Spleen (tissue), 11 donors: Measurements from ENCODE around the gene SCAANT1. TPM values are rescaled to one million over a fixed set of nuclear protein-coding genes. Genes with fewer than 3 reads are reported as not detected.
A peak's percentile ranks its signal among the peaks of the same experiment; 100 is the strongest.

Source experiments
- DNase-seq: peaks from one replicate; pipeline ENCODE4 v3.0.0-alpha.2; 2020
- H3K27ac ChIP-seq, 8 donors: fragments of 200-600 bp; sonication (generic) in 7 of 8; 1 replicate in 4 of 8; 2 replicates in 4 of 8; pipeline versions ENCODE4 v1.5.0 to v1.8.0; 2016 to 2021; ENCODE audit warnings: inconsistent platforms in 4 of 8, mild to moderate bottlenecking in 4 of 8, moderate library complexity in 1 of 8
- H3K27me3 ChIP-seq, 7 donors: fragments of 200-600 bp; sonication (generic) in 6 of 7; replicated peaks in 1 of 7; 1 replicate in 4 of 7; 2 replicates in 3 of 7; pipeline versions ENCODE4 v1.5.0 to v1.8.0; 2016 to 2021; ENCODE audit warnings: inconsistent platforms in 3 of 7, mild to moderate bottlenecking in 1 of 7
- H3K36me3 ChIP-seq, 6 donors: fragments of 200-600 bp; sonication (generic) in 5 of 6; 1 replicate in 4 of 6; 2 replicates in 2 of 6; pipeline versions ENCODE4 v1.5.0 to v1.8.0; 2016 to 2021; ENCODE audit warnings: inconsistent platforms in 2 of 6
- H3K4me1 ChIP-seq, 6 donors: fragments of 200-600 bp; sonication (generic) in 5 of 6; 1 replicate in 3 of 6; 2 replicates in 3 of 6; pipeline versions ENCODE4 v1.5.0 to v1.8.0; 2016 to 2021; ENCODE audit warnings: inconsistent platforms in 3 of 6
- H3K4me3 ChIP-seq, 8 donors: fragments of 200-600 bp; sonication (generic) in 7 of 8; 1 replicate in 4 of 8; 2 replicates in 4 of 8; pipeline versions ENCODE4 v1.5.0 to v1.8.0; 2016 to 2021; ENCODE audit warnings: inconsistent platforms in 4 of 8, mild to moderate bottlenecking in 4 of 8, moderate library complexity in 2 of 8
- H3K9me3 ChIP-seq, 8 donors: fragments of 200-600 bp; sonication (generic) in 7 of 8; 1 replicate in 4 of 8; 2 replicates in 4 of 8; pipeline versions ENCODE4 v1.5.0 to v1.8.0; 2016 to 2021; ENCODE audit warnings: inconsistent platforms in 4 of 8
- POLR2A ChIP-seq, 3 donors: fragments of 450-650 bp; IDR thresholded peaks; one replicate each; pipeline ENCODE4 v1.5.1; 2017; ENCODE audit warnings: antibody characterized with exemption in 3 of 3, mild to moderate bottlenecking in 1 of 3
- POLR2AphosphoS5 ChIP-seq, 3 donors: sonication (generic); formaldehyde crosslinking; IDR thresholded peaks; one replicate each; pipeline ENCODE4 v1.5.1; 2017; ENCODE audit warnings: antibody characterized with exemption in 3 of 3
- WGBS, 5 donors: extraction: QIAGEN DNeasy Blood & Tissue Kit in 3 of 5; methylation state at CpG; one replicate each; pipeline versions ENCODE4 v1.1.5 to v1.1.7; 2013 to 2018; 5-methylcytosine and 5-hydroxymethylcytosine counted together
- intact Hi-C: fragments of 100-400 bp; cut with DNase I; formaldehyde crosslinking; loops from one replicate; pipeline ENCODE4 v1.15.0; 2023; ENCODE audit warnings: low total_unique reads
- polyA plus RNA-seq, 3 donors: library from polyadenylated mRNA; stranded (reverse); fragments of 200-250 nt; gene quantifications; one replicate each; pipeline ENCODE4 v1.2.1, GENCODE V29; 2013
- small RNA-seq, 4 donors: library from RNA; depleted of rRNA; stranded (forward); fragments of <200 nt; gene quantifications; one replicate each; pipeline ENCODE3, GENCODE V24; 2016
- total RNA-seq, 7 donors: library from RNA; depleted of rRNA in 3 of 7; stranded (reverse); fragments of >200 nt in 3 of 7; fragmentation: NEBNext Ultra II Directional in 4 of 7; extraction: Animal tissue kit (Norgen Biotek cat#: 25700) in 4 of 7; gene quantifications; one replicate each; pipeline versions ENCODE4 v1.1.0 to v1.2.1, GENCODE V29; 2016 to 2021
- TF ChIP-seq, protein P1 (sequence below), 11 experiments: fragments of 200-600 bp in 7 of 11; fragments of 450-650 bp in 4 of 11; sonication (generic) in 4 of 11; IDR thresholded peaks in 8 of 11; conservative IDR thresholded peaks in 3 of 11; 1 replicate in 7 of 11; 2 replicates in 4 of 11; pipeline versions ENCODE4 v1.4.0 to v1.8.0; 2016 to 2021; ENCODE audit warnings: antibody characterized with exemption in 11 of 11, inconsistent platforms in 4 of 11, mild to moderate bottlenecking in 1 of 11
- donor health status: healthy with polysubstance abuse.
- donor health status: DM: no; HTN: no; CAD: no; lungs with moderate emphysema.
- donor health status: DM: no; HTN: no; CAD: no.
- donor health status: Bipolar disorder and iron deficiency.
- donor health status: healthy.
- donor health status: DM: no; HTN: no; CAD: no.
- donor health status: DM: yes; HTN: yes; CAD: no.

Gene SCAANT1
- total and polyA plus RNA-seq, 10 donors = not detected

GRCh38 chr3:63863150-63864007 lies 48.8 kb downstream of the SCAANT1 start, which contains the start of the genes ATXN7 and THOC7:
TSS of gene ATXN7 (plus strand) at chr3:63863867. CDS start at chr3:63912599, 48,732 bp downstream.
TSS of gene THOC7 (minus strand) at chr3:63863805. CDS start at chr3:63863790, 15 bp downstream.
- TF ChIP-seq, protein P1, sequence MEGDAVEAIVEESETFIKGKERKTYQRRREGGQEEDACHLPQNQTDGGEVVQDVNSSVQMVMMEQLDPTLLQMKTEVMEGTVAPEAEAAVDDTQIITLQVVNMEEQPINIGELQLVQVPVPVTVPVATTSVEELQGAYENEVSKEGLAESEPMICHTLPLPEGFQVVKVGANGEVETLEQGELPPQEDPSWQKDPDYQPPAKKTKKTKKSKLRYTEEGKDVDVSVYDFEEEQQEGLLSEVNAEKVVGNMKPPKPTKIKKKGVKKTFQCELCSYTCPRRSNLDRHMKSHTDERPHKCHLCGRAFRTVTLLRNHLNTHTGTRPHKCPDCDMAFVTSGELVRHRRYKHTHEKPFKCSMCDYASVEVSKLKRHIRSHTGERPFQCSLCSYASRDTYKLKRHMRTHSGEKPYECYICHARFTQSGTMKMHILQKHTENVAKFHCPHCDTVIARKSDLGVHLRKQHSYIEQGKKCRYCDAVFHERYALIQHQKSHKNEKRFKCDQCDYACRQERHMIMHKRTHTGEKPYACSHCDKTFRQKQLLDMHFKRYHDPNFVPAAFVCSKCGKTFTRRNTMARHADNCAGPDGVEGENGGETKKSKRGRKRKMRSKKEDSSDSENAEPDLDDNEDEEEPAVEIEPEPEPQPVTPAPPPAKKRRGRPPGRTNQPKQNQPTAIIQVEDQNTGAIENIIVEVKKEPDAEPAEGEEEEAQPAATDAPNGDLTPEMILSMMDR (IDR thresholded peaks at IDR 0.05 in 8 of 11, conservative IDR thresholded peaks at IDR 0.05 in 3 of 11) = no peak
- TF ChIP-seq POLR2AphosphoS5 (IDR thresholded peaks at IDR 0.05) (peak in 2 of 3 donors; percentile 63 to 72), POLR2A (IDR thresholded peaks at IDR 0.05) (no peak)
- peak within 1 kb of the TSS; percentile 84 to 97 (median 86) for H3K4me3 ChIP-seq
- H3K27me3 ChIP-seq = no peaks in the 10 kb centered on the region
- peaks cover 0 to 6% (median 0%) of the 10 kb centered on the region in 6 donors for H3K36me3 ChIP-seq
- 0 to 1% (median 1%) methylated on average over 37 to 98 of the region's 98 CpGs for WGBS, 5 donors
- H3K4me1 ChIP-seq = peaks cover 4 to 65% (median 27%) of the 10 kb centered on the region in 6 donors
- no peaks in the 10 kb centered on the region for H3K9me3 ChIP-seq
- peak within 1 kb of the TSS; percentile 84 to 97 (median 96) for H3K27ac ChIP-seq
- intact Hi-C loops = no loop called here
- DNase-seq = peak; percentile 95

GRCh38 chr3:63862804-63863149 lies 49.4 kb downstream of the SCAANT1 start:
- peaks cover 4 to 69% (median 27%) of the 10 kb centered on the region in 6 donors for H3K4me1 ChIP-seq
- peak overlapping the region in 6 of 8 donors; percentile 88 to 97 (median 94) for H3K27ac ChIP-seq
- peak overlapping the region; percentile 61 to 97 (median 85) for H3K4me3 ChIP-seq
- DNase-seq = no peak
- H3K9me3 ChIP-seq = no peaks in the 10 kb centered on the region
- peaks cover 0 to 5% (median 0%) of the 10 kb centered on the region in 6 donors for H3K36me3 ChIP-seq
- 23 to 26% (median 24%) methylated on average over 5 of the region's 5 CpGs for WGBS, 5 donors
- no peaks in the 10 kb centered on the region for H3K27me3 ChIP-seq
- no peak for TF ChIP-seq POLR2AphosphoS5 (IDR thresholded peaks at IDR 0.05)
- TF ChIP-seq, protein P1 (IDR thresholded peaks at IDR 0.05 in 8 of 11, conservative IDR thresholded peaks at IDR 0.05 in 3 of 11) = no peak
- TF ChIP-seq POLR2A (IDR thresholded peaks at IDR 0.05) = no peak
- intact Hi-C loops = no loop called here

Small RNA genes lying within 50 kb of the gene (small RNA-seq; reads per million reads assigned to genes)
- gene SCAANT1 = 0 reads per million in 4 donors

Other genes with a start within 250 kb of the SCAANT1 start
- not detected for gene C3orf49, start 93.1 kb downstream of the SCAANT1 start, total RNA-seq
- not detected for gene C3orf49, start 93.1 kb downstream of the SCAANT1 start, polyA plus RNA-seq
- gene THOC7, start 48.6 kb downstream of the SCAANT1 start, total RNA-seq = 10 to 100 TPM; 23.8 to 42.2 (median 37.0) TPM
- 10 to 100 TPM; 68.2 to 74.6 (median 71.2) TPM for gene THOC7, start 48.6 kb downstream of the SCAANT1 start, polyA plus RNA-seq
- gene ATXN7, start 48.5 kb downstream of the SCAANT1 start, total RNA-seq = 10 to 100 TPM; 43.3 to 91.8 (median 67.6) TPM
- 1 to 10 TPM; 1.9 to 5.3 (median 2.0) TPM for gene ATXN7, start 48.5 kb downstream of the SCAANT1 start, polyA plus RNA-seq
- gene PSMD6, start 111.1 kb upstream of the SCAANT1 start, total RNA-seq = 10 to 100 TPM; 53.4 to 75.8 (median 60.4) TPM
- 10 to 100 TPM; 49.0 to 57.5 (median 52.7) TPM for gene PSMD6, start 111.1 kb upstream of the SCAANT1 start, polyA plus RNA-seq